Hepatocyte (in vitro differentiated cells): ENCODE data around the gene RPP40.
"Not testable (repeated sequence)": the region's sequence is repeated elsewhere in the genome, so short reads cannot be mapped to it uniquely, and the experiment has no call there.

Experiments used
- CTCF ChIP-seq: fragments of 200-600 bp; sonication (generic); IDR thresholded peaks from 2 replicates; pipeline ENCODE4 v1.5.1; 2016; ENCODE audit warnings: antibody characterized with exemption, mild to moderate bottlenecking; ENCODE audit not compliant: poor library complexity
- EZH2phosphoT487 ChIP-seq: fragments of 200-600 bp; sonication (generic); IDR thresholded peaks from one replicate; pipeline ENCODE4 v1.6.1; 2018; ENCODE audit warnings: antibody characterized with exemption, mild to moderate bottlenecking, low read depth, moderate library complexity; ENCODE audit not compliant: unreplicated experiment, severe bottlenecking

- not testable (repeated sequence) for TF ChIP-seq EZH2phosphoT487, CTCF
These were observed 1.2 kb upstream of the RPP40 start for GRCh38 chr6:5005038-5005433.
